ENCODE data around the gene CCDC15.
A peak's percentile ranks its signal among the peaks of the same experiment; 100 is the strongest.

CCDC15 gene

GRCh38 chr11:125071435-125071834 is 117.4 kb downstream of the CCDC15 start:
- no peak overlapping the region for H3K4me3 ChIP-seq (ENCODE audit: low read length)
- no peak for DNase-seq (ENCODE audit: low read depth)

GRCh38 chr11:125071846-125072217 is 117.8 kb downstream of the CCDC15 start:
- DNase-seq (ENCODE audit: low read depth): no peak
- H3K27me3 ChIP-seq (replicated peaks; ENCODE audit: control insufficient read depth, insufficient read depth, low read length): no peaks in the 10 kb centered on the region
- peaks cover 18% of the 10 kb centered on the region for H3K4me1 ChIP-seq (ENCODE audit: control insufficient read depth, insufficient read depth, low read length)
- H3K36me3 ChIP-seq (ENCODE audit: control insufficient read depth, insufficient read depth, low read length, severe bottlenecking): no peaks in the 10 kb centered on the region
- no peak overlapping the region for H3K9ac ChIP-seq (ENCODE audit: low read length)
- H3K9me3 ChIP-seq (ENCODE audit: control insufficient read depth, low read length): no peaks in the 10 kb centered on the region
- no peak overlapping the region for H3K4me3 ChIP-seq (ENCODE audit: low read length)

More at GRCh38 chr11:125071435-125071834, 117.4 kb downstream of the CCDC15 start:
- Histone ChIP-seq H3K9ac (ENCODE audit: low read length) (no peak overlapping the region), H3K36me3 (ENCODE audit: control insufficient read depth, insufficient read depth, low read length, severe bottlenecking) (no peaks in the 10 kb centered on the region), H3K27me3 (replicated peaks; ENCODE audit: control insufficient read depth, insufficient read depth, low read length) (no peaks in the 10 kb centered on the region), H3K4me1 (ENCODE audit: control insufficient read depth, insufficient read depth, low read length) (peaks cover 18% of the 10 kb centered on the region), H3K9me3 (ENCODE audit: control insufficient read depth, low read length) (no peaks in the 10 kb centered on the region)

GRCh38 chr11:125072218-125072960 is 118.4 kb downstream of the CCDC15 start:
- H3K27me3 ChIP-seq (replicated peaks; ENCODE audit: control insufficient read depth, insufficient read depth, low read length): no peaks in the 10 kb centered on the region
- DNase-seq (ENCODE audit: low read depth): no peak
- H3K9me3 ChIP-seq (ENCODE audit: control insufficient read depth, low read length): no peaks in the 10 kb centered on the region
- no peak overlapping the region for H3K9ac ChIP-seq (ENCODE audit: low read length)
- H3K4me1 ChIP-seq (ENCODE audit: control insufficient read depth, insufficient read depth, low read length): peaks cover 18% of the 10 kb centered on the region
- no peaks in the 10 kb centered on the region for H3K36me3 ChIP-seq (ENCODE audit: control insufficient read depth, insufficient read depth, low read length, severe bottlenecking)
- no peak overlapping the region for H3K4me3 ChIP-seq (ENCODE audit: low read length)

GRCh38 chr11:125072961-125073590 is 119.1 kb downstream of the CCDC15 start:
- no peak overlapping the region for H3K4me3 ChIP-seq (ENCODE audit: low read length)
- no peaks in the 10 kb centered on the region for H3K9me3 ChIP-seq (ENCODE audit: control insufficient read depth, low read length)
- DNase-seq (ENCODE audit: low read depth): no peak
- no peak overlapping the region for H3K9ac ChIP-seq (ENCODE audit: low read length)
- H3K36me3 ChIP-seq (ENCODE audit: control insufficient read depth, insufficient read depth, low read length, severe bottlenecking): no peaks in the 10 kb centered on the region
- H3K4me1 ChIP-seq (ENCODE audit: control insufficient read depth, insufficient read depth, low read length): peaks cover 18% of the 10 kb centered on the region
- no peaks in the 10 kb centered on the region for H3K27me3 ChIP-seq (replicated peaks; ENCODE audit: control insufficient read depth, insufficient read depth, low read length)

- H3K4me1 ChIP-seq (ENCODE audit: control insufficient read depth, insufficient read depth, low read length): peaks cover 18% of the 10 kb centered on the region
- no peaks in the 10 kb centered on the region for H3K27me3 ChIP-seq (replicated peaks; ENCODE audit: control insufficient read depth, insufficient read depth, low read length)
- H3K4me3 ChIP-seq (ENCODE audit: low read length): no peak overlapping the region
- DNase-seq (ENCODE audit: low read depth): no peak
- H3K9me3 ChIP-seq (ENCODE audit: control insufficient read depth, low read length): no peaks in the 10 kb centered on the region
- no peaks in the 10 kb centered on the region for H3K36me3 ChIP-seq (ENCODE audit: control insufficient read depth, insufficient read depth, low read length, severe bottlenecking)
- no peak overlapping the region for H3K9ac ChIP-seq (ENCODE audit: low read length)
Measured at GRCh38 chr11:125073616-125074483, 119.8 kb downstream of the CCDC15 start.

- Histone ChIP-seq H3K9ac (ENCODE audit: low read length) (no peak overlapping the region), H3K9me3 (ENCODE audit: control insufficient read depth, low read length) (no peaks in the 10 kb centered on the region), H3K4me1 (ENCODE audit: control insufficient read depth, insufficient read depth, low read length) (peaks cover 18% of the 10 kb centered on the region), H3K36me3 (ENCODE audit: control insufficient read depth, insufficient read depth, low read length, severe bottlenecking) (no peaks in the 10 kb centered on the region), H3K27me3 (replicated peaks; ENCODE audit: control insufficient read depth, insufficient read depth, low read length) (no peaks in the 10 kb centered on the region), H3K4me3 (ENCODE audit: low read length) (no peak overlapping the region)
- no peak for DNase-seq (ENCODE audit: low read depth)
Measured at GRCh38 chr11:125074511-125075241, 120.7 kb downstream of the CCDC15 start.

GRCh38 chr11:125075242-125075625 is 121.2 kb downstream of the CCDC15 start:
- Histone ChIP-seq H3K4me1 (ENCODE audit: control insufficient read depth, insufficient read depth, low read length) (peaks cover 16% of the 10 kb centered on the region), H3K9me3 (ENCODE audit: control insufficient read depth, low read length) (no peaks in the 10 kb centered on the region), H3K36me3 (ENCODE audit: control insufficient read depth, insufficient read depth, low read length, severe bottlenecking) (no peaks in the 10 kb centered on the region), H3K9ac (ENCODE audit: low read length) (peak overlapping the region; percentile 50), H3K27me3 (replicated peaks; ENCODE audit: control insufficient read depth, insufficient read depth, low read length) (no peaks in the 10 kb centered on the region), H3K4me3 (ENCODE audit: low read length) (no peak overlapping the region)
- DNase-seq (ENCODE audit: low read depth): no peak

- DNase-seq (ENCODE audit: low read depth): no peak
- H3K4me3 ChIP-seq (ENCODE audit: low read length): no peak overlapping the region
- H3K27me3 ChIP-seq (replicated peaks; ENCODE audit: control insufficient read depth, insufficient read depth, low read length): no peaks in the 10 kb centered on the region
- H3K9me3 ChIP-seq (ENCODE audit: control insufficient read depth, low read length): no peaks in the 10 kb centered on the region
- no peaks in the 10 kb centered on the region for H3K36me3 ChIP-seq (ENCODE audit: control insufficient read depth, insufficient read depth, low read length, severe bottlenecking)
- H3K4me1 ChIP-seq (ENCODE audit: control insufficient read depth, insufficient read depth, low read length): peaks cover 10% of the 10 kb centered on the region
- peak overlapping the region; percentile 50 for H3K9ac ChIP-seq (ENCODE audit: low read length)
Measured at GRCh38 chr11:125075900-125076317, 121.9 kb downstream of the CCDC15 start.

- Histone ChIP-seq H3K9me3 (ENCODE audit: control insufficient read depth, low read length) (no peaks in the 10 kb centered on the region), H3K4me1 (ENCODE audit: control insufficient read depth, insufficient read depth, low read length) (peaks cover 4% of the 10 kb centered on the region), H3K4me3 (ENCODE audit: low read length) (no peak overlapping the region), H3K36me3 (ENCODE audit: control insufficient read depth, insufficient read depth, low read length, severe bottlenecking) (no peaks in the 10 kb centered on the region), H3K9ac (ENCODE audit: low read length) (no peak overlapping the region), H3K27me3 (replicated peaks; ENCODE audit: control insufficient read depth, insufficient read depth, low read length) (no peaks in the 10 kb centered on the region)
- no peak for DNase-seq (ENCODE audit: low read depth)
Measured at GRCh38 chr11:125076378-125076945, 122.5 kb downstream of the CCDC15 start.

GRCh38 chr11:125078016-125078415 is 124.0 kb downstream of the CCDC15 start:
- Histone ChIP-seq H3K9ac (ENCODE audit: low read length) (no peak overlapping the region), H3K4me3 (ENCODE audit: low read length) (no peak overlapping the region), H3K9me3 (ENCODE audit: control insufficient read depth, low read length) (no peaks in the 10 kb centered on the region), H3K27me3 (replicated peaks; ENCODE audit: control insufficient read depth, insufficient read depth, low read length) (no peaks in the 10 kb centered on the region), H3K4me1 (ENCODE audit: control insufficient read depth, insufficient read depth, low read length) (peaks cover 13% of the 10 kb centered on the region), H3K36me3 (ENCODE audit: control insufficient read depth, insufficient read depth, low read length, severe bottlenecking) (no peaks in the 10 kb centered on the region)
- no peak for DNase-seq (ENCODE audit: low read depth)

Measured in adipocyte (in vitro differentiated cells).